Endometrial microvascular endothelial cells (primary cell): ENCODE data around the gene ALOX15. TPM values are rescaled to one million over a fixed set of nuclear protein-coding genes. Genes with fewer than 3 reads are reported as not detected.
"Not testable (repeated sequence)": the region's sequence is repeated elsewhere in the genome, so short reads cannot be mapped to it uniquely, and the experiment has no call there.

Source experiments
- in situ Hi-C: cut with HindIII; loops from 2 replicates; pipeline ENCODE4 v1.10.0; 2017; ENCODE audit warnings: low sequenced_read_pairs, low pct_unique_long_range_greater_than_20kb; ENCODE audit errors: inconsistent ontology term
- total RNA-seq: library from RNA; depleted of rRNA; stranded (reverse); fragments of >200 nt; gene quantifications from one replicate; pipeline ENCODE4 v1.2.3, GENCODE V29; 2015; ENCODE audit errors: inconsistent ontology term

The ALOX15 gene
- total RNA-seq, 1 donor from 2014 or later = not detected

DNA sequence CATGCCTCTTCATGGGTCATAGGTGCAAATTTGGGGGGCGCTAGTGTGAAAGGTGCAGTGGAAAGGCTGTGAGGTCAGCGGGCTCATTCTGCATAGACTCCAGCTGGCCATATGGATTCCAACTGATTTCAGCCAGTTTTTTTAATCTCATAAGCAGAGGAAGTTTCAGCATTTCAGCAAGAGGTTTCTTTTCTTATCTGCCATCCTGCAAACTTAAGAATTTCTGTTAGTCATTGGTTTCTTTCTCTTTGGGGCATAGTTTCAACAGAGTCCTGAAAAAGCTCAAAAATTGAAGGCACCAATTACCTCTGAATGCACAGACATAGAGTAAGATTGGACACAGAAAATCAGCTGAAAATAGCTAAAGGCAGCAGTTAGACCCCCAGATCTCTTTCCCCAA is 16.2 kb upstream of the ALOX15 start:
- in situ Hi-C loops = no loop called here

DNA sequence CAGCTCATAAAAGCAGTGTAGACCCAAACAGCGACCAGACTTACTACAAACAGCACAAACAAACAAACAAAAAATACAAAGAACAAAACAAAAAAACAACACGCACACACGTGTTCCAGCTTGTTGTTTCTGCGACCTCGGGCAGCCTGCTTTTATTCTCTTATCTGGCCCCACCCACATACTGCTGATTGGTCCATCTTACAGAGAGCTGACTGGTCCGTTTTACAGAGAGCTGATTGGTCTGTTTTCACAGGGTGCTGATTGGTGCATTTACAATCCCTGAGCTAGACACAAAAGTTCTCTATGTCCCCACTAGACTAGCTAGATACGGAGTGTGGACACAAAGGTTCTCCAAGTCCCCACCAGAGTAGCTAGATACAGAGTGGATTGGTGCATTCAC is 14.5 kb upstream of the ALOX15 start:
- in situ Hi-C loops = not testable (repeated sequence)

DNA sequence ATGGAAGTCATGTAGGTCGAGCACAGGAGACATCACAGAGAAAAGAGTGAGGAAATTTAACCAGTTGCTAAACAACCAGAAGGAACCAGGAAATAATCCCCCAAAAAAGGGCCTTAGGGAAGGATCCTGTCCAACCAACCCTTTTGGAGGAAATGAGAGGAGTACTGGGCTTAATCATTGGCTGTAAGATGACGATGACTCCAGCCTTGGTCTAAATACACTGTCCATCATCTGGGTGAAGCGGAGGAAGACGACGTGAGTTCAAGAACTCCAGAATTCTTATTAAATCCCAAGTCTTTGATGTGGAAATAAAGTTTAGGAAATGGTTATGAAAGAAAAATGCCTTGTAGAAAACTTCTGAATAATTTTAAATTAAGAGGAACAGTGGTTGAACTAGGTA is 11.5 kb upstream of the ALOX15 start:
- in situ Hi-C loops = no loop called here

DNA sequence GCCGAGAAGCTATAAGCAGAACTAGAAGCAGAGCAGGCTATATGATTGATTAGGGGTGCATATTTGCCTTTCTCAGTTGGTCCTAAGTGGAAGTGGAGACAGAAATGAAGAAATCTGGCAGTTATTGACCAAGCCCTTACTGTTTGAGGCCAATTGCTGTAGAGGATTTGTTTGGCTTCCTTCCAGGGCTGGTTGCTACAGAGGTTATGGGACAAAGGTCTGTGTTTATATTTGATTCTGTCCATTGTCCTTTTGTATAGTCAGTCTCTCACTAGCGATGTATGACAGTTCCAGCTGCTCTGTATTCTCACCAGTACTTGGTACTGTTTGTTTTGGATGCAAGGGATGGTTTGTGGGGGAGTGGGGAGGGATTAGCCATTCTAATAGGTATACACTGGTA is 7.3 kb upstream of the ALOX15 start:
- in situ Hi-C loops = no loop called here

GRCh38 chr17:4645642-4646041 is 4.2 kb upstream of the ALOX15 start:
- in situ Hi-C loops = no loop called here

- in situ Hi-C loops = no loop called here
Measured at GRCh38 chr17:4643676-4644075, 2.2 kb upstream of the ALOX15 start.

- in situ Hi-C loops = no loop called here
Measured at GRCh38 chr17:4642286-4642685, 808 bp upstream of the ALOX15 start.

DNA sequence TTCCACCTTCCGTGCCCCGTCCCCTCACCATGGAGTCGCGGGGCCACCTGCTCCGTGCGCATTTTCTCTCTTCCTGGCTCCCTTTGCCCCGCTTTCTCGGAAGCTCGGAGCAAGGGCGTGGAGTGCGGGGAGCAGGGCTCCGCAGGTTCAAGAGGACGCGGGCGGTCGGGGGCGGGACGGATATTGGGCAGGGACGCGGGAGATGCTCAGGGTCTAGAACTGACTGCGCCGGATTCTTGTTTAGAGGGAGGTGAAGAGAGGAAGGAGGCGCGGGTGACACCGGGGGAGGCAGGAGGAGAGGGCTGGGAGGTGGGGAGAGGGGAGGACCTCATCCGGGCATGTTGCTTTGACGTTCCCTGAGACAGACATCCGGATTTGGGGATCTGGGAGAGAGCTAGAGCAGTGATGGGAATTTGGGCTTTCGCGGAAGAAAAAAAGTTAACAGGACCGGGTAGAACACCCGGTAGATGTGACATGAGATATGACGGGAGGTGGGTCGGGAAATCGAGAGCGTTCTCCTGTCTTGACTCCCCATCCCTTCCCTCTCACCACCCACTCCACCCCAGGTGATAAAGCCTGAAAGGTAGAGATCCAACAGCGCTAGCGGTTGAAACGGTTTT is 799 bp downstream of the ALOX15 start:
- in situ Hi-C loops = not testable (repeated sequence)

DNA sequence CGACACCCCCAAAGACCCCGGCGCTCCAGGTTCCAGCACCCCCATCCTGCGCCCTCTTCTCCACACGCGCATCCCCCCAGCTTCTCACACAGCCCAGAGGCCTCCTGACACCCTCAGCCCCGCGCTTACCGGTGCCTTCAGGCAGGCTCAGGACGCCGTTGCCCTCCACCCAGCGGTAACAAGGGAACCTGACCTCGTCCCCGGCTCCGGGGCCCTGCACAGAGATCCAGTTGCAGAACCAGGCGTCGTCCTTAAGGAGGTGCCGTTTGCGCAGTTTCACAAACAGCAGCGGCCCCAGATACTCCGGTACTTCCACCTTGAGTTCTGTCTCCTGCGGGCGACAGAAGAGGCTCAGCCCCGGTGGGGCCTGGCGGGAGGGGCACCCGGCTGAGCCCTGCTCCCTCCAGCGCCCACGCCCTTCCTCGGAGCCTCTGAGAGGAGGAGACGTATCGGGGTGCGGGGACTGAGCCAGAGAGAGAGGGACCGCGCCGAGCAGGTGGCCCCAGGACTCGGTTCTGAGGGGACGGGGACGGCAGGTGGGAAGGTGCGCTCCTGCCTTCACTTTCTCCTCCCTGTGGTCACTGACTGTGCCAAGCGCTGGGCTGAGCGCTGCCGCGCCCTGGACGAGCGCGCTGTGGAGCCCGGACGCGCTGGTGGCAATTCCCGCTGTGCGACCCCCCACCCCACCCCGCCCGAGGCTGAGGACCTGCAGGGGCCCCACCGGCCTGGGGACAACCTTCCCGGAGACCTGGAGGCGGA is 2.0 kb downstream of the ALOX15 start:
- in situ Hi-C loops = not testable (repeated sequence)

- in situ Hi-C loops = not testable (repeated sequence)
Measured at GRCh38 chr17:4638766-4639165, 2.7 kb downstream of the ALOX15 start.

- in situ Hi-C loops = no loop called here
Measured at GRCh38 chr17:4636474-4637100, 4.9 kb downstream of the ALOX15 start.

DNA sequence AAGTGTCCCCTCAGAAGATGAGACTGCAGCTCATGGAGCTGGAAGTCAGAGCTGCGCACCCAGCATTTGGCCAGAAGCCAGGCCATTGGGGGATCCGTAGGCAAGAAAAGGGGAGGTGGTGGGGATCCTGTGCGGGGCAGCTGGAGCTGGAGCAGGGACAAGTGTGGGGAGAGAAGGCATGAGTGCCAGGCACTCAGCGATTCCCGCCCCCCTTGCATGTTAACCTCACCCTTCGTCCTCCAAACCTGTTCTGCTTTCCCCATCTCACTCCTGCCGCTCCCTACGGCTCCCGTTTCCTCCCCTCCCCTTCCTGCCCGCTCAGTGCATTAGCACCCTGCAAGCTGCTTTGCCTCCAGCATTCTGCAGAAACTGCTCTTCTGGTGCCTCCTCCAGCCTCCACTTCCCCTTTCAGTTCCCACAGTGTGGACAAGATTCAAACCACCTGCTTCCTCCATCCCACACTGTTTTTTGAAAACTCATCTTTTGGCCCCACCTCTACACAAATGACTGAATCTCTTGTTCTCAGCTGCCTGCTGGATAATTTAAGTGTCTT is 5.6 kb downstream of the ALOX15 start:
- in situ Hi-C loops = no loop called here

GRCh38 chr17:4634976-4635375 is 6.5 kb downstream of the ALOX15 start:
- in situ Hi-C loops = no loop called here

GRCh38 chr17:4633643-4634042 is 7.8 kb downstream of the ALOX15 start:
- in situ Hi-C loops = no loop called here

DNA sequence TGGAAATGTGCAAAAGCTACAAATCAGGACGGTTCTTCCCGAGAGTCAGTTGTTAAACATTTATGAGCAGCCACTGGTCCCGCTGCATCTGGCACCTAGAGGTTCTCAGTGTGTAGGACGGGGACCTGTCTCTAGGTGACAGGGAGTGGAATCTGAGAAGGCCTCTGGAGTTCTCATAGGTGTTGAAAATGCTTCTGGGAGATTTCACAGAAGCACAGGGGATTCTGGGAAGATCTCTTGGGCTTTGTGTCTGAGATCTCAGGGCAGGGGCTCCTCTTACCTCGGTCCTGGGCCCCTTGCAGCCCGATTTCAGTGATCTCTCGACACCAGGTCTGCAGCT is 8.9 kb downstream of the ALOX15 start:
- in situ Hi-C loops = no loop called here

- in situ Hi-C loops = no loop called here
Measured at GRCh38 chr17:4631836-4632580, 9.5 kb downstream of the ALOX15 start.

- in situ Hi-C loops = no loop called here
Measured at GRCh38 chr17:4631431-4631830, 10.0 kb downstream of the ALOX15 start.

- in situ Hi-C loops = no loop called here
Measured at GRCh38 chr17:4626734-4627256, 14.7 kb downstream of the ALOX15 start.

GRCh38 chr17:4625181-4625617 is 16.3 kb downstream of the ALOX15 start:
- in situ Hi-C loops = no loop called here
